Activated CD8-positive, alpha-beta memory T cell treated with anti-CD3 and anti-CD28 coated beads, Interleukin-2, amount 50 U/mL, for 24 hours (primary cell): ENCODE data around the gene TFB2M.

Experiments
- DNase-seq: peaks from one replicate; pipeline ENCODE4 v3.0.0-alpha.2; 2020; ENCODE audit errors: extremely low read depth

Gene TFB2M

GRCh38 chr1:246513619-246514343 lies 52.3 kb downstream of the TFB2M start:
- DNase-seq: no peak

GRCh38 chr1:246513041-246513440 lies 53.0 kb downstream of the TFB2M start:
- DNase-seq: no peak

- DNase-seq: no peak
Observed at GRCh38 chr1:246512635-246513034, 53.4 kb downstream of the TFB2M start.

- DNase-seq: no peak
Observed at GRCh38 chr1:246512230-246512629, 53.8 kb downstream of the TFB2M start.

- no peak for DNase-seq
Observed at GRCh38 chr1:246511203-246511602, 54.9 kb downstream of the TFB2M start.

- DNase-seq: no peak
Observed at GRCh38 chr1:246510147-246511030, 55.7 kb downstream of the TFB2M start.

GRCh38 chr1:246508897-246509688 lies 57.0 kb downstream of the TFB2M start:
- DNase-seq: no peak

GRCh38 chr1:246506674-246507481 lies 59.2 kb downstream of the TFB2M start, which contains the start of gene SMYD3:
SMYD3 (minus strand) TSS chr1:246507279.
- peak; percentile 25 for DNase-seq

- no peak for DNase-seq
Observed at GRCh38 chr1:246506367-246506673, 59.7 kb downstream of the TFB2M start.

- DNase-seq: no peak
Observed at GRCh38 chr1:246503341-246503740, 62.7 kb downstream of the TFB2M start.

GRCh38 chr1:246497331-246497915 lies 68.6 kb downstream of the TFB2M start:
- no peak for DNase-seq

GRCh38 chr1:246492611-246493245 lies 73.3 kb downstream of the TFB2M start:
- DNase-seq: no peak

GRCh38 chr1:246491551-246492053 lies 74.5 kb downstream of the TFB2M start:
- no peak for DNase-seq
